Transverse colon (tissue), 4 donors: ENCODE measurements around the gene RABGAP1.

Experiments used
- CTCF ChIP-seq, 5 experiments: fragments of 200-600 bp in 3 of 5; fragments of 450-650 bp in 2 of 5; sonication (generic) in 3 of 5; IDR thresholded peaks; 1 replicate in 2 of 5; 2 replicates in 3 of 5; pipeline ENCODE4 v1.5.1; 2016 to 2017; ENCODE audit warnings: antibody characterized with exemption in 5 of 5, inconsistent platforms in 3 of 5, mild to moderate bottlenecking in 2 of 5, moderate library complexity in 1 of 5
- EP300 ChIP-seq: sonication (generic); formaldehyde crosslinking; IDR thresholded peaks from one replicate; pipeline ENCODE4 v1.6.1; 2017; ENCODE audit warnings: antibody characterized with exemption, low read depth
- POLR2A ChIP-seq: fragments of 450-650 bp; IDR thresholded peaks from one replicate; pipeline ENCODE4 v1.6.1; 2016; ENCODE audit warnings: antibody characterized with exemption, mild to moderate bottlenecking, moderate library complexity
- POLR2AphosphoS5 ChIP-seq, 3 donors: sonication (generic); formaldehyde crosslinking; IDR thresholded peaks; one replicate each; pipeline ENCODE4 v1.6.1; 2016; ENCODE audit warnings: antibody characterized with exemption in 3 of 3

- TF ChIP-seq POLR2A (no peak), CTCF (IDR thresholded peaks at IDR 0.05) (no peak), POLR2AphosphoS5 (IDR thresholded peaks at IDR 0.05) (no peak), EP300 (no peak)
These were observed 171.5 kb downstream of the RABGAP1 start for GRCh38 chr9:123112015-123112975.
